HTR-8/SVneo (cell line): ENCODE measurements around the gene C1QL1.
A peak's percentile ranks its signal among the peaks of the same experiment; 100 is the strongest.

Experiments
- DNase-seq: peaks from one replicate; pipeline ENCODE4 v3.0.0; 2011; ENCODE audit warnings: low spot score, mixed read lengths; ENCODE audit not compliant: insufficient read length
- FAIRE-seq: peaks from 2 replicates; lab custom pipeline; 2011; peaks lifted over from hg19 to GRCh38; lab: Jason Lieb, UNC

The C1QL1 gene

DNA sequence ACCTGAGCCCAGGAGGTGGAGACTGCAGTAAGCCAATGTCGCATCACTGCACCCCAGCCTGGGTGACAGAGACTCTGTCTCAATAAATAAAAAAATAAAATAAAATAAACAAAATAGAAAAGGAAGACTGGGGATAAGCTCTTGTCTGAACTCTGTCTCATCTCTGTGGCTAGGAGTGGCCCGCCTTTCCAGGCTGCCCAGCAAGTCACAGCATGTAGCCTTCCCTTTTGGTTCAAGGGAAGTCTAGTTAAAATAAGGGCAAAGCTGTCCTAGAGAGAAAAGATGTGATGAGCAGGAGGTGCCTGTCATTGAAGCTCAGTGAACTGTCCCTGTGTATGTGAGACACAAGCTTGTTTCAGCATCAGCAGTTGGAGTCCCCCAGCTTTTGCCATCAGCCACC lies 50.1 kb downstream of the C1QL1 start:
- FAIRE-seq = no peak
- no peak for DNase-seq

DNA sequence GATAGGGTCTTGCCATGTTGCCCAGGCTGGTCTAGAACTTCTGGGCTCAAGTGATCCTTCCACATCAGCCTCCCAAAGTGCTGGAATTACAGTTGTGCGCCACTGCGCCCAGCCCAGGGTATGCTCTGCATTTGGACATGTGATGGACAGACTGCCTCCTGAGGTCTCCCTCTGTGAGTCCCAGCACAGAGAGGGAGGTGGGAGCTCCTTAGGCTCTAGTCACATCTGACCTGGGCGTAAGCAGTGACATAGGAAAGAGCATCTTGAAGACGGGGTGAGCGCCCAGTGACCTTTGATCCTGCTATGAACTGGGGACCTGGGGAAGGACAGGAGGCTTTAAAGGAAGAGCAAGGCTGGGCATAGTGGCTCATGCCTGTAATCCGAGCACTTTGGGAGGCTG lies 50.6 kb downstream of the C1QL1 start:
- DNase-seq (no peak), FAIRE-seq (peak; percentile 77)

DNA sequence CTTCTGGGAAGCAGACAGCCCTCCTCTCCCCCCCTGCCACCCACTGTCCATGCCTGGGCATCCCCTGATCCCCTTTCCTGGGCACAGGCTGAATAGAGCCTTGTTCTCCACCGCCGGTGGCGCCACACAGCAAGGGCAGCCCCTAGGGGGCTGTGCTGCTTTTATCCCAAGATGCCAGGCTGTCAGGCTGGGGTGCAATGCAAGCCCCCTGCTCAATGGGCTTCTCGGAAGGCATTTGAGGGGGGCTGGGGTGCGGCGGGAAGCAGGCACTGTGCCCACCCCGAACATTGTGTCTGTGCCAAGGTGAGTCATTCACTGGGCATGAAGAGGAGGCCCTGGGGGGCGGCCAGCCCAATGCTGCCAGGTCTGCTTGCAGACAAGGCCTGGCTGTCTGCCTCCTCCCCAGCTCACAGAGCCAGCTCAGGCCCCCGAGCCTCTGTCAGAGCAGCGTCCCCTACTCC lies 51.3 kb downstream of the C1QL1 start:
- DNase-seq (peak; percentile 73), FAIRE-seq (peak; percentile 76)

DNA sequence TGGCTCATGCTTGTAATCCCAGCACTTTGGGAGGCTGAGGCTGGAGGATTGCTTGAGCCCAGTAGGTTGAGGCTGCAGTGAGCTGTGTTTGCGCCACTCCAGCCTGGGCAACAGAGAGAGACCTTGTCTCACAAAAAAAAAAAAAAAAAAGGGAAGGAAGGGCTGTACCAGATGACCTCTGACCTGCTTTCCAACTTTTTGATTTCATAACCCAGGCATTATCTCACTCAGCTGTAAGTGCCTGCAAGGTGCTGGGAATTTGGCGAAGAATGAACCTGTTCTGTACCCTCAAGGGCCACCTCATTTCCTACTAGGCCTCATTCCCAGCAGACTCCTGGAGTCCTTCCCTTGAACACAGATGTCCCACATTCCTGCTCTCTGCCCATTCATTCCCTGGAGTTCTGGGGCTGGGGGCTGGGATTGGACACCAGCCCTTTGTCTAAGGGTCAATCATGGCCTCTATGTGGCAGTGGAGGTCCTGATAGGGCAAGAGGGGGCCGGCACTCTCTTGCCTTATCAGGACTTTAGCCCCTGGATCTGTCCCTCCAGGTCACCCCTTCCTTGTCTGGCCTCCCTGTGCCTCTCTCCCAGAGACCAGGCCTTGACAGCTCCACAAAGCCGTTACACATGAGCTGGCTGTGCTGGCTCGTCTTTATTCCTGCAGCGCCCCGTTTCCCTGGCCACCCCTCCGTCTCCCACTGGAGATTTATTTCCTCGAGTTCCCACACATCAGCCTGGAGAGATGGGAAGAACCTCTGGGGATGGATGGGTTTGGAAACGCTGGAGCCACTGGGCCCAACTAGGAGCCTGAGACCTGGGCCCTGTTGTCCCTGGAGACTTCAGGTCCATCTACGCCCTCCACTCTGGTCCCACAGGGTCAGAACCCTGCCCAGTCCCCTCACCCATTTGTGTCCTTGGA lies 52.0 kb downstream of the C1QL1 start:
- FAIRE-seq (no peak), DNase-seq (no peak)

DNA sequence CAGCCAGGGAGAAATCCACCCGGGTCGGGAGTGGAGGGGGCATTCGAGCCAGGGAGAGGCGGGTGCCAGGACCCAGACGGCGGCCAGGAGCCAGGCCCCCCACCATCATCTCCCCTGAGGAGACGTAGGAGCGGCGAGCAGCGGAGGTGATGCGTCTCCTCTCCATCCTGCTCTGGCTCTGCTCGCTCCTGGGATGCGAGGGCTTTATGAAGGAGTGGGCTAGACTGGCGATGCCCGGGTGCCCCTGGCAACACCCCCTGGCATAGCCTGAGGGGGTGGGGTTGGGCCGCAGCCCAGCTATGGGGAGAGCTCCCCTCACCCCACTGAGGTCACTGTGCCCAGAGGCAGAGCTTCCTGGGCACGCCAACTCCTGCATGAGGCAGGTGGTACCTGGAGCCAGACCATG lies 52.8 kb downstream of the C1QL1 start, which contains the start of gene GFAP:
GFAP (minus strand) TSS at position 180 of the 406 bp plus-strand sequence; CDS start at position 166, 14 bp downstream.
- no peak for FAIRE-seq
- DNase-seq = no peak

DNA sequence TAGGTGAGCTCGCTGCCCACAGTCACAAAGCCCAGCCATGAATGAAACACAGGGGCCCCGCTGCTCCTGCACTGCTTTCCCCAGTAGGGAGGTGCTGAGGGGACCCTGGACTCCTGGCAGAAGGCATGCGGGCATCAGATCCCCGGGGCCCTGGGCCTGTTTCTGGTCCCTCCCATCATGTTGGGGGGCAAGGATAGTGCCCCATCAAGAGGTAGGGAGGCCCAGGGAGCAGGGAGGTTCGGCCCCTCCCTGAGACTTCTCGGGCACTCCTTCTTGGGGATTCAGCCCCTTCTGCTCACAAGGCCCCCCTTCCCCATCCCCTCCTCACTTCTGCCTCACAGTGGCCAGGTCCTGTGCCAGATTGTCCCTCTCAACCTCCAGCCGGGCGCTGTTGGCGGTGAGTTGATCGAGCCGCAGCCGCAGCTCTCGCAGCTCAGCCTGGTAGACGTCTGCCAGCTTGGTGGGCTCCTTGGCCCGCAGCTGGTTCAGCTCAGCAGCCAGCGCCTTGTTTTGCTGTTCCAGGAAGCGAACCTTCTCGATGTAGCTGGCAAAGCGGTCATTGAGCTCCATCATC lies 53.3 kb downstream of the C1QL1 start:
- FAIRE-seq (no peak), DNase-seq (no peak)

DNA sequence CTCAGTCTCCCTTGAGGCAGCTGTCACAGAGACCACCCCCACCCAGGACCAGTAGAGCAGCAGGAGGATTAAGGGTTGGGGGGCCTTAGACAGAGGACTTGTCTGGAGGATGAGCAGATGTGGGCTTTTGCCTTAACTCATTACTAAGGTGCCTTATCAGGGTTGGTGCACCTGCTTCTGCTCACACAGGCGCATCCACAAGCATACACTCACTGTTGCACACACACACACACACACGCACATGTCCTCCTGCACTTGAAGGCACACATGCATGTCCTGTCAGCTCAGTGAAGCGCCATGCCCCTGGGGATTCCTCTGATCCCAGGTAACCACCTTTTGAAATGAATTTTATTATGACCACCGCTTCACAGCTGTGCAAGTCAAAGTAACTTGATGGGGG lies 54.0 kb downstream of the C1QL1 start:
- DNase-seq (no peak), FAIRE-seq (peak; percentile 96)

DNA sequence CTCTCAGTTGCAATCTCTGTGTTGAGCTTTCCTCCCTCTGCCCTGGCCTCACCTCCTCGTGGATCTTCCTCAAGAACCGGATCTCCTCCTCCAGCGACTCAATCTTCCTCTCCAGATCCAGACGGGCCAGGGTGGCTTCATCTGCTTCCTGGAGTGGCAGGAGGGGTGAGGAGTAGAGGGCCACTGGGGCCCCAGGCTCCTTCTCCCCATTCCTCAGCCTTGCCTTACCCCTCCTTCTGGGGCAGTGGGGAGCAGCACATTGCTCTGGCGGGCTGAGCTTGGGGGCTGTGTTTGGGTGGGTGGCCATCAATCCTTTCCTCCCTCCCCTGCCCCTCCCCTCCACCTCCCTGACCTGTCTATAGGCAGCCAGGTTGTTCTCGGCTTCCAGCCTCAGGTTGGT lies 54.4 kb downstream of the C1QL1 start:
- FAIRE-seq (no peak), DNase-seq (no peak)

DNA sequence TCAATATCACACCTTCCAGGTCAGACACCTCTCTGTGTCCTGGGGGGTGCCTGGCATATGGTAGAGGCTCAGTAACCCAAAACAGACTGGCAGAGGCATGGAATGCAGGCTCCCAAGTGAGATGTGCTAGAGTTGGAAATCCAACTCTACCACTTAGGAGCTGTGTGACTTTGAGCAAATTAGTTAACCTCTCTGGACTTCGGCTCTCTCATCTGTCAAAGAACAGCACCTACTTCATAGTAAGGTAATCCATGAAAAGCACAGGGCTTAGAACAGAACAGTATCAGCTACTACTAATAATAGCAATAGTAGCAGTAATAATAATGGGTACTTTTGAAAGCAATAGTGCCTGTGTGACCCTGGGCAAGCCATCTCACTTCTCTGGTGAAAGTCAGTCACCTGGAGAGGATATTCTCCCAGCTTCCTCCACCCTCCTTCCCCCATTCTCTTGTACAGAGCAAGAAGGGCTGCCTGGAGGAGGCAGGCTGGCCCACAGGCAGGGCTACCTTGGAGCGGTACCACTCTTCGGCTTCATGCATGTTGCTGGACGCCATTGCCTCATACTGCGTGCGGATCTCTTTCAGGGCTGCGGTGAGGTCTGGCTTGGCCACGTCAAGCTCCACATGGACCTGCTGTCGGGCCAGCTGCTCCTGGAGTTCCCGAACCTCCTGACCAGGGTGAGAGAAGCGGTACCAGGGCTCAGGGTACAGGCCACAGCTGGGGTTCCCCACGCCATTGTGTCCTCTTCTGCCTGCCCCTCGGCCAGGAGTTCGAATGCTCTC lies 55.1 kb downstream of the C1QL1 start:
- DNase-seq (no peak), FAIRE-seq (no peak)

DNA sequence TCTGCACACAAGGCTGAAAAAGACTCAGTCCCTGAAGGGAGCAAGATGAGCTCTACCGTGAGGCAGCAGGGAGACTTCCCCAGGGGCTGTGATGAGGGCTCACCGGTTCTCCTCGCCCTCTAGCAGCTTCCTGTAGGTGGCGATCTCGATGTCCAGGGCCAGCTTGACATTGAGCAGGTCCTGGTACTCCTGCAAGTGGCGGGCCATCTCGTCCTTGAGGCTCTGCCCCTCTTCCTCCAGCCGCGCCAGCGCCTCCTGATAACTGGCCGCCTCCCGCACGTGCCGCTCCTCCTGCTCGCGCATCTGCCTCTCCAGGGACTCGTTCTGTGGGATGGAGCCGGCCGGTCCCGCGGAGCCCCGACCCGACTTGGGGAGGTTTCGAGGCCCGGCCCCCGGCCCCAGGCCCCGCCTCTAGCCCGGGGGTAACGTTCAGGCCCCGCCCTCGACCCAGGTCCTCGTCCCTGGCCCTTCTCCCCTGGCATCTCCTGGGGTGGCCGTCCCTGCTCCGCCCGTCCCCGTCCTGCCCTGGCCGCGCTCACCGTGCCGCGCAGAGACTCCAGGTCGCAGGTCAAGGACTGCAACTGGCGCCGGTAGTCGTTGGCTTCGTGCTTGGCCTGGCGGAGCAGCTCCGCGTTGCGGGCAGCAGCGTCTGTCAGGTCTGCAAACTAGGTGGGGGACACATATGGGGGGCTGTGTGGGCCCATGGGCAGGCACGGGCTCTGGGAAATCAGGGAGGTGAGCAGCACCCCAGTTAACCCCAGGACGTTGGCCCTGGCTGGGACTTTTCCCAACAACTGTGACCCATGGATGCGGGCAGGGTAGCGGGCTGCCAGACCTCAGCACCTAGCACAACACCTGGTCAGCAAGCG lies 56.7 kb downstream of the C1QL1 start:
- DNase-seq (peak; percentile 55), FAIRE-seq (peak; percentile 94)

DNA sequence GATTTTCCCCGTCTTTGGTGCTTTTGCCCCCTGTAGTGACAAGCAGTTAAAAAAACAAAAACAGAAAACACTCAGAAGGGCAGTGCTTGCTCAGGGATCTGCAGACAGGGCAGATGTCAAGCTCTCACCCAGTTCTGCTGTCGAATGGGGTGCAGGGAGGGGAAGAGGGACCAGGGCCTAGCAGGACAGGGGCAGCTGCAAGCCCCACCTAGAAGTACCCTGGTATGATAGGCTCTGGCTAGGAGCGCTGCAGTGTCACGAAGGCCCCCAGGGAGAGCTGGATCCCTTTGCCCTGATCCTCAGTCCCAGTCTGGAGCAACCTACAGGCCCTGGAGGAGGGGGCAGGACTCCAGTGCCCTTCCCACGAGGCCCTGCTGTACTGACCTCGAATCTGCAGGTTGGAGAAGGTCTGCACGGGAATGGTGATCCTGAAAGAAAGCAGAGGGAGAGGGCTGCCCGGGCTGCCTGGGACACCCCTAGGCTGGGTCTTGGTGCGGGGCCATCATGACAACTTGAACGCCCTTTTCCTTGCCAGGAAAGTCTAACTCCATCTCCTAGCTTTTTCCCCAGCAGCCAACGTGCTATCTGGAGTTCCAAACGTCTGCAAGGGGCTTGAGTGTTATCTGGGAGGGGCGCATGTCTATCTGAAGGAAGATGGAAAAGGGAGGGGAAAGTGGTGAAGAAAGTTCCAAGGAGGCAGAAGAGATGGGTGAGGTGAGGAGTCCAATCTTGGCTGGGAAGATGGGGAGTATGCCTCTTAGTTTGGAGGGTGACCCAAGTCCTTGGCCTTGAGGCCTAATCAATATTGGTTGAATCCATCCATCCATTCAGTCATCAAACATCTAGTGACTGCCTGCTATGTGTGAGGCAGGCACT lies 57.6 kb downstream of the C1QL1 start:
- DNase-seq = no peak
- FAIRE-seq = no peak
